22Rv1 (cell line): ENCODE measurements around the gene GAS7.

ENCODE experiments used
- H3K27ac ChIP-seq: fragments of 450-650 bp; 2 replicates; pipeline ENCODE4 v1.5.1; 2017
- ZFX ChIP-seq: fragments of 450-650 bp; IDR thresholded peaks from 2 replicates; pipeline ENCODE4 v1.6.1; 2017; ENCODE audit warnings: antibody characterized with exemption, borderline replicate concordance
- TF ChIP-seq, protein P1 (sequence below): fragments of 450-650 bp; IDR thresholded peaks from 2 replicates; pipeline ENCODE4 v1.5.1; 2017; ENCODE audit warnings: mild to moderate bottlenecking

The GAS7 gene

GRCh38 chr17:9951803-9952202 lies 246.6 kb downstream of the GAS7 start:
- H3K27ac ChIP-seq, result no peak overlapping the region
- TF ChIP-seq ZFX, result no peak
- TF ChIP-seq, protein P1, sequence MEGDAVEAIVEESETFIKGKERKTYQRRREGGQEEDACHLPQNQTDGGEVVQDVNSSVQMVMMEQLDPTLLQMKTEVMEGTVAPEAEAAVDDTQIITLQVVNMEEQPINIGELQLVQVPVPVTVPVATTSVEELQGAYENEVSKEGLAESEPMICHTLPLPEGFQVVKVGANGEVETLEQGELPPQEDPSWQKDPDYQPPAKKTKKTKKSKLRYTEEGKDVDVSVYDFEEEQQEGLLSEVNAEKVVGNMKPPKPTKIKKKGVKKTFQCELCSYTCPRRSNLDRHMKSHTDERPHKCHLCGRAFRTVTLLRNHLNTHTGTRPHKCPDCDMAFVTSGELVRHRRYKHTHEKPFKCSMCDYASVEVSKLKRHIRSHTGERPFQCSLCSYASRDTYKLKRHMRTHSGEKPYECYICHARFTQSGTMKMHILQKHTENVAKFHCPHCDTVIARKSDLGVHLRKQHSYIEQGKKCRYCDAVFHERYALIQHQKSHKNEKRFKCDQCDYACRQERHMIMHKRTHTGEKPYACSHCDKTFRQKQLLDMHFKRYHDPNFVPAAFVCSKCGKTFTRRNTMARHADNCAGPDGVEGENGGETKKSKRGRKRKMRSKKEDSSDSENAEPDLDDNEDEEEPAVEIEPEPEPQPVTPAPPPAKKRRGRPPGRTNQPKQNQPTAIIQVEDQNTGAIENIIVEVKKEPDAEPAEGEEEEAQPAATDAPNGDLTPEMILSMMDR, result no peak

DNA sequence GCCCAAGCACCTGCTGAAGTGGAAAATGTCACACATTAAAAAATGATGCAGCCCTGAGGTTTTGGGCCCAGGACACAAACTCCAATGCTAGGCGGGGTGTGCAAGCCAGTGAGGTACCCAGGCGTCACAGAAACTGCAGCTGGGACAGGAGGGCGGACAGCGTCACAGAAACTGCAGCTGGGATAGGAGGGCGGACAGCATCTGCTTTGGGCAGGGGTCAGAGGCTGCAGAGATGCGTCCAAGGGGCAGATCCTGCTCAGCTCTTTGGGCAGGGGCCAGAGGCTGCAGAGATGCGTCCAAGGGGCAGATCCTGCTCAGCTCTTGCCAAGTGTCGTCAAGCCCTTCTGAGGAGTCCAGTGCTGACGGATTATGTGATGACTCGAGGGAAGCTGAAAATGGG lies 249.5 kb downstream of the GAS7 start:
- TF ChIP-seq ZFX, result no peak
- TF ChIP-seq, protein P1, result no peak

DNA sequence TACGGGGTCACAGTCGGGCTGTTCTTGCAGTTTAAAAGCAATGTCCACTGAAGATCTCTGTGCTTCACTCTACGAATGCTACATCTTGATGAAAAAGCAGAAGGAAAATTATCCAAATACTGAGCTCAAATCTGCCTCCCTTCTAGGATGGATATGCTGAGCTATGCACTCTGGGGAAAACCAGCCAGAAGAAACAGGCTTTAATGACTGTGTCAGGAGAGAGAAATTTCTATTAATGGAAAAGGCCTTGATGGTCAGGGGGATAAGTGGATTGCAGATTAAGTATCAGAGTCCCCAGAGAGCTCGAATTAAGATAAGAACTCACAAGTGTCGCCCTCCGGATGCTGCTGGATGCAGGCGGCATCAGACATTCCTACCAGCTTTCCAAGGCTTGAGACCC lies 253.7 kb downstream of the GAS7 start:
- TF ChIP-seq, protein P1, result no peak
- no peak for TF ChIP-seq ZFX
- no peak overlapping the region for H3K27ac ChIP-seq

More for the DNA sequence above, 249.5 kb downstream of the GAS7 start:
- H3K27ac ChIP-seq, result no peak overlapping the region

GRCh38 chr17:9943343-9943742 lies 255.1 kb downstream of the GAS7 start:
- H3K27ac ChIP-seq, result no peak overlapping the region
- TF ChIP-seq, protein P1, result no peak
- no peak for TF ChIP-seq ZFX

DNA sequence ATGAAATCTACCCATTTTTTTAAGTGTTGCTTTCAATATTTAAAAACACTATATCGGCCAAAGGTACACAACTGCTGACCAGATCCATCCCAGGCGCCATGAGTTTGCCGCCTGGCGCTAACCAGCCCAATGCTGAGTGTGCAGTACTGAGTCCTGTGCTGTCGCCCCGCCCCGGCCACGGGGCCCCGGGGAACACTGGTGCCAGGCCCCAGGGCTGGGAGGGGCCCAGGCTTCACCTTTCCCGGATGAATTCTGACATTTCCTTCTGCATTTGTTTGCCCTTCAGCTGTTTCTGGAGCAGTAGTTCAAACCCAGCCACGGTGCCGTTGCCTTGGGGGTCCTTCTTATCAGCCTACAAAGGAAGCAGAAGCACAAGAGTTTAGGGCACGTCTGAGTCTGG lies 255.5 kb downstream of the GAS7 start:
- H3K27ac ChIP-seq, result no peak overlapping the region
- TF ChIP-seq, protein P1, result no peak
- no peak for TF ChIP-seq ZFX

- TF ChIP-seq, protein P1, result no peak
- no peak for TF ChIP-seq ZFX
- no peak overlapping the region for H3K27ac ChIP-seq
Observed at GRCh38 chr17:9941305-9941704, 257.1 kb downstream of the GAS7 start.

- no peak overlapping the region for H3K27ac ChIP-seq
- TF ChIP-seq, protein P1, result no peak
- TF ChIP-seq ZFX, result no peak
Observed at GRCh38 chr17:9940841-9941240, 257.6 kb downstream of the GAS7 start.
